MM.1S (cell line): Measurements from ENCODE around the gene RIMKLB.
"Not testable (repeated sequence)": the region's sequence is repeated elsewhere in the genome, so short reads cannot be mapped to it uniquely, and the experiment has no call there.

Source experiments
- CTCF ChIP-seq: fragments of 300-600 bp; sonication (generic); IDR thresholded peaks from 2 replicates; pipeline ENCODE4 v1.5.1; 2016; ENCODE audit warnings: antibody characterized with exemption, low read length, mixed read lengths
- EZH2 ChIP-seq: fragments of 300-600 bp; sonication (generic); optimal IDR thresholded peaks from 2 replicates; pipeline ENCODE3; 2017; ENCODE audit warnings: low read depth, mild to moderate bottlenecking, antibody characterized with exemption, low read length, mixed read lengths
- EZH2phosphoT487 ChIP-seq: fragments of 300-600 bp; sonication (generic); IDR thresholded peaks from 2 replicates; pipeline ENCODE4 v1.6.1; 2018; ENCODE audit warnings: antibody characterized with exemption, low read length

GRCh38 chr12:8789341-8790013, 91.7 kb downstream of the RIMKLB start:
- not testable (repeated sequence) for TF ChIP-seq CTCF, EZH2phosphoT487, EZH2
